Stomach (tissue), 9 donors: ENCODE data around the gene KRTAP5-9. TPM values are rescaled to one million over a fixed set of nuclear protein-coding genes. Genes with fewer than 3 reads are reported as not detected.

Experiments
- DNase-seq, 2 donors: peaks; one replicate each; pipeline versions ENCODE4 v3.0.0 to v3.0.0-alpha.2; 2013 to 2019
- H3K27ac ChIP-seq, 5 donors: fragments of 200-600 bp in 4 of 5; sonication (generic) in 4 of 5; one replicate each; pipeline ENCODE4 v1.5.1; 2013 to 2019; ENCODE audit warnings: mild to moderate bottlenecking in 1 of 5, moderate library complexity in 1 of 5
- H3K27me3 ChIP-seq, 3 donors: fragments of 200-600 bp; sonication (generic); one replicate each; pipeline ENCODE4 v1.5.1; 2017 to 2019; ENCODE audit warnings: mixed run types in 1 of 3
- H3K36me3 ChIP-seq, 4 donors: fragments of 200-600 bp; sonication (generic); 1 replicate in 3 of 4; 2 replicates in 1 of 4; pipeline ENCODE4 v1.5.1; 2016 to 2019
- H3K4me1 ChIP-seq, 4 donors: fragments of 200-600 bp; sonication (generic); one replicate each; pipeline ENCODE4 v1.5.1; 2016 to 2019
- H3K4me3 ChIP-seq, 4 donors: fragments of 200-600 bp; sonication (generic) in 3 of 4; one replicate each; pipeline ENCODE4 v1.5.1; 2016 to 2019; ENCODE audit warnings: mild to moderate bottlenecking in 1 of 4
- H3K9me3 ChIP-seq, 4 donors: fragments of 200-600 bp; sonication (generic); one replicate each; pipeline ENCODE4 v1.5.1; 2016 to 2019
- EP300 ChIP-seq: sonication (generic); formaldehyde crosslinking; IDR thresholded peaks from one replicate; pipeline ENCODE4 v1.6.1; 2017; ENCODE audit warnings: antibody characterized with exemption
- POLR2A ChIP-seq, 4 donors: fragments of 450-650 bp; IDR thresholded peaks; one replicate each; pipeline ENCODE4 v1.6.1; 2016; ENCODE audit warnings: antibody characterized with exemption in 4 of 4, control low read depth in 2 of 4, mild to moderate bottlenecking in 1 of 4, moderate library complexity in 1 of 4
- POLR2AphosphoS5 ChIP-seq, 3 donors: sonication (generic); formaldehyde crosslinking; IDR thresholded peaks; one replicate each; pipeline ENCODE4 v1.6.1; 2016; ENCODE audit warnings: antibody characterized with exemption in 3 of 3
- WGBS, 5 donors: extraction: QIAGEN DNeasy Blood & Tissue Kit in 3 of 5; methylation state at CpG; one replicate each; pipeline versions ENCODE4 v1.1.5 to v1.1.7; 2013 to 2018; 5-methylcytosine and 5-hydroxymethylcytosine counted together
- intact Hi-C: fragments of 100-400 bp; cut with DNase I; formaldehyde crosslinking; loops from one replicate; pipeline ENCODE4 v1.15.1; 2023; ENCODE audit warnings: low total_unique reads
- polyA plus RNA-seq, 3 donors: library from polyadenylated mRNA; stranded (reverse); fragments of 200-250 nt; gene quantifications; one replicate each; pipeline ENCODE4 v1.2.3, GENCODE V29; 2013
- total RNA-seq, 5 donors: library from RNA; depleted of rRNA; stranded (reverse); fragments of >200 nt; gene quantifications; one replicate each; pipeline versions ENCODE4 v1.1.0 to v1.2.3, GENCODE V29; 2014 to 2016
- TF ChIP-seq, protein P1 (sequence below), 7 experiments: fragments of 450-650 bp in 4 of 7; fragments of 200-600 bp in 3 of 7; sonication (generic) in 3 of 7; IDR thresholded peaks; one replicate each; pipeline ENCODE4 v1.5.1; 2016 to 2019; ENCODE audit warnings: antibody characterized with exemption in 7 of 7, control low read depth in 2 of 7, mild to moderate bottlenecking in 1 of 7
- donor health status: healthy with polysubstance abuse.
- donor health status: Bipolar disorder and iron deficiency.
- donor health status: healthy.

KRTAP5-9 gene
- total and polyA plus RNA-seq, 8 donors = 0.55 TPM; not detected in 7

DNA sequence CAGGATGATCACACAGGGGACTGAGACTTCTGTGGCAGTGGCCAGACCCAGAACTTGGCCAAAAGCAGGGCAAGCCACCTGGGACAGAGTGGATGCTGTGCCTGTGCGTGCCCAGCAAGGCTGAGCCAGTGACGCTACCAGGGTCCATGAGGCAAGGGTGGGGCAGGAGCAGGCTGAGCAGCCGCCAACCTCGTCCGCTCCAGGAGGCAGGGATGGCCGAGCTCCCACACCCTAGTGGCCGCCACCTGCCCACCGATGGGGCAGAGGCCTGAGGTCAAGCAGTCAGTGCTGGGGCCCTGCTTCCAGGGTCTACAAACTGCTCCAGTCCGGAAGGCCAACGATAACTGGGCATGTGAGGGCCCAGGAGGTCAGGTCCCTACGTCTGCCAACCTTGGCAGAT lies 7.3 kb downstream of the KRTAP5-9 start:
- no peaks in the 10 kb centered on the region for H3K36me3 ChIP-seq
- H3K27me3 ChIP-seq = peaks cover 0 to 15% (median 3%) of the 10 kb centered on the region in 3 donors
- H3K4me1 ChIP-seq = no peaks in the 10 kb centered on the region
- no peaks in the 10 kb centered on the region for H3K9me3 ChIP-seq
- no peak for TF ChIP-seq POLR2A (IDR thresholded peaks at IDR 0.05)
- TF ChIP-seq POLR2AphosphoS5 (IDR thresholded peaks at IDR 0.05) = no peak
- TF ChIP-seq, protein P1, sequence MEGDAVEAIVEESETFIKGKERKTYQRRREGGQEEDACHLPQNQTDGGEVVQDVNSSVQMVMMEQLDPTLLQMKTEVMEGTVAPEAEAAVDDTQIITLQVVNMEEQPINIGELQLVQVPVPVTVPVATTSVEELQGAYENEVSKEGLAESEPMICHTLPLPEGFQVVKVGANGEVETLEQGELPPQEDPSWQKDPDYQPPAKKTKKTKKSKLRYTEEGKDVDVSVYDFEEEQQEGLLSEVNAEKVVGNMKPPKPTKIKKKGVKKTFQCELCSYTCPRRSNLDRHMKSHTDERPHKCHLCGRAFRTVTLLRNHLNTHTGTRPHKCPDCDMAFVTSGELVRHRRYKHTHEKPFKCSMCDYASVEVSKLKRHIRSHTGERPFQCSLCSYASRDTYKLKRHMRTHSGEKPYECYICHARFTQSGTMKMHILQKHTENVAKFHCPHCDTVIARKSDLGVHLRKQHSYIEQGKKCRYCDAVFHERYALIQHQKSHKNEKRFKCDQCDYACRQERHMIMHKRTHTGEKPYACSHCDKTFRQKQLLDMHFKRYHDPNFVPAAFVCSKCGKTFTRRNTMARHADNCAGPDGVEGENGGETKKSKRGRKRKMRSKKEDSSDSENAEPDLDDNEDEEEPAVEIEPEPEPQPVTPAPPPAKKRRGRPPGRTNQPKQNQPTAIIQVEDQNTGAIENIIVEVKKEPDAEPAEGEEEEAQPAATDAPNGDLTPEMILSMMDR (IDR thresholded peaks at IDR 0.05) = no peak
- no peak for TF ChIP-seq EP300
- intact Hi-C loops = no loop called here
- H3K27ac ChIP-seq = no peak overlapping the region
- WGBS, 5 donors = 76 to 94% (median 90%) methylated on average over 3 to 11 of the region's 11 CpGs
- DNase-seq = no peak
- H3K4me3 ChIP-seq = no peak overlapping the region

DNA sequence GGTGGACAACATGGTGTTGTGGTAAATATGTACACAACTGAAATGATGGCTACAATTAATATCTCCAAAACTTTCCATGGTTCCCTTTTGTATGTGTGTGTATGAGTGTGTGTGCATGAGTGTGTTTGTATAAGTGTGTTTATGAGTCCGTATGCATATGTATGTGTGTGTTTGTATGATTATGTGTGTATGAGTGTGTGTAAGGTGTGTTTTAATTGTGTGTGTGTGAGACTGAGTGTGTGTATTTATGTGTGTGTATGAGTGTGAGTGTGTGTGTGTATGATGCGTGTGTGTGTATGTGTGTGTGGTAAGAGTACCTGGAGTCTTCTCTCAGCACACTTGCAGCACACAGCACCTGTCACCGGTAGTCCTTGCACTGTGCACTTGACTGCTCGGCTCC lies 7.8 kb downstream of the KRTAP5-9 start:
- intact Hi-C loops = no loop called here
- Histone ChIP-seq H3K4me1 (no peaks in the 10 kb centered on the region), H3K9me3 (no peaks in the 10 kb centered on the region), H3K36me3 (no peaks in the 10 kb centered on the region), H3K27me3 (peaks cover 0 to 15% (median 3%) of the 10 kb centered on the region in 3 donors), H3K4me3 (no peak overlapping the region), H3K27ac (no peak overlapping the region)
- TF ChIP-seq, protein P1 (IDR thresholded peaks at IDR 0.05) = no peak
- TF ChIP-seq EP300 (no peak), POLR2AphosphoS5 (IDR thresholded peaks at IDR 0.05) (no peak)
- DNase-seq = no peak
- WGBS, 5 donors = 88 to 94% (median 90%) methylated on average over 4 of the region's 4 CpGs

DNA sequence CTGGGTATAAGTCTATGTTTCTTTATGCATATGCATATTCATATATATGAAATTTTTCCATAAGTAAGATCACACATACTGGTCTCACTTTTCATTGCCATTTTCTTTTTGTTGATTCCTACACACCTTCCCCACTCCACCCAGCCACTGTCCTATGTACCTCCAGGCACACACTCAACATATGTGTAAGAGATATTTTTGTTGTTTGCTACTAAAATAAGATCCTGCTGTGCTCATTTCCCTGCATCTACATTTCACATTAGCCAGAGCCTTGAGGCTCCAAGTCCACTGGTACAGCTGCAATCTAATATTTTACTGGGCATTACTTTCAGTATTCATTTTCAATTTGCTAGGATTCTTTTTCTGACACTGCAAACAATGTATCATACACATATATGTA lies 9.0 kb downstream of the KRTAP5-9 start:
- intact Hi-C loops = no loop called here
- H3K4me1 ChIP-seq = no peaks in the 10 kb centered on the region
- H3K4me3 ChIP-seq = no peak overlapping the region
- H3K36me3 ChIP-seq = no peaks in the 10 kb centered on the region
- H3K27me3 ChIP-seq = peaks cover 0 to 15% (median 3%) of the 10 kb centered on the region in 3 donors
- no peaks in the 10 kb centered on the region for H3K9me3 ChIP-seq
- no peak for DNase-seq
- no peak for TF ChIP-seq POLR2A (IDR thresholded peaks at IDR 0.05)
- no peak for TF ChIP-seq POLR2AphosphoS5 (IDR thresholded peaks at IDR 0.05)
- TF ChIP-seq, protein P1 (IDR thresholded peaks at IDR 0.05) = no peak
- no peak for TF ChIP-seq EP300
- H3K27ac ChIP-seq = no peak overlapping the region

DNA sequence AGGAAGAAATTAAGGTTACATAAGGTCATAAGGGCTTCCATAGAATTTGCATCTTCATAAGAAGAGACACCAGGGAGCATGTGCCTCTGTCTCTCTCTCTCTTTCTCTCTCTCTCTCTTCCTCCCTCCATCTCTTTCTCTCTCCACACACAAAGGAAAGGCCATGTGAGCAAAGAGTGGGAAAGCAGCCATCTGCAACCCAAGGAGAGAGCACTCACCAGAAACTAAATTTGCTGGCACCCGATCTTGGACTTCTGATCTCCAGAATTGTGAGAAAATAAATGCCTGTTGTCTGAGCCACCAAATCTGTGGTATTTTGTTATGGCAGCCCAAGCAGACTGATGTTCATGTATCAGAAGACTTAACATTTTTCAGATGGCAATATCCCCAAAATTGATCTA lies 10.8 kb downstream of the KRTAP5-9 start:
- 73 to 93% (median 88%) methylated on average over 1 of the region's 1 CpG for WGBS, 5 donors
- H3K27me3 ChIP-seq = peaks cover 0 to 31% (median 3%) of the 10 kb centered on the region in 3 donors
- no peaks in the 10 kb centered on the region for H3K9me3 ChIP-seq
- no peak for DNase-seq
- H3K4me1 ChIP-seq = no peaks in the 10 kb centered on the region
- H3K36me3 ChIP-seq = no peaks in the 10 kb centered on the region
- no peak for TF ChIP-seq POLR2A (IDR thresholded peaks at IDR 0.05)
- H3K4me3 ChIP-seq = no peak overlapping the region
- intact Hi-C loops = no loop called here
- no peak overlapping the region for H3K27ac ChIP-seq

DNA sequence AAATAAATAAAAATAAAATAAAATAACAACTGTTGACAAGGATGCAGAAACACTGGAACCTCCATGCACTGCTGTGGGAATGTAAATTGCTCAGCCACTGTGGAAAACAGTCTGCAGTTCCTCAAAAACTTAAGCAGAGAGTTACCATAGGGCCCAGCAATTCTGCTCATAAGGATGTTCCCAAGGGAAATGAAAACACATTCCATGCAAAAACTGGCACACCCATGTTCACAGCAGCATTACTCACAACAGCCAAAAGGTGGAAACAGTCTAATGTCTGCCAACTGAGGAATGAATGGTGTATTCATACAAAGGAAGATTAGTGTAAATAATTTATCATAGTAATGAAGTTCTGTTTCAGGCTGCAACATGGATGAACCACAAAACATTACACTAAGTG lies 13.9 kb downstream of the KRTAP5-9 start:
- intact Hi-C loops = no loop called here
- Histone ChIP-seq H3K4me1 (no peaks in the 10 kb centered on the region), H3K9me3 (no peaks in the 10 kb centered on the region), H3K27ac (no peak overlapping the region), H3K27me3 (peaks cover 0 to 38% (median 0%) of the 10 kb centered on the region in 3 donors), H3K36me3 (no peaks in the 10 kb centered on the region), H3K4me3 (no peak overlapping the region)
- TF ChIP-seq POLR2A (IDR thresholded peaks at IDR 0.05) (no peak), EP300 (no peak)
- DNase-seq = no peak
